Measurements from ENCODE around the gene TIGAR. TPM values are rescaled to one million over a fixed set of nuclear protein-coding genes. Genes with fewer than 3 reads are reported as not detected.

Gene TIGAR
- total and polyA plus RNA-seq, 2 donors (not counting 1 experiment from before 2014, with no cell fraction given) = 2.3 to 6.6 TPM

- H4K20me1 ChIP-seq (ENCODE audit: control insufficient read depth, insufficient read depth, low read length, poor library complexity, severe bottlenecking) = peaks cover 34% of the 10 kb centered on the region
- no peaks in the 10 kb centered on the region for H3K27me3 ChIP-seq (replicated peaks in 1 of 4; ENCODE audit: control extremely low read depth in 1 of 4, control insufficient read depth in 3 of 4, insufficient read depth in 4 of 4, low read length in 3 of 4)
- ChIA-PET POLR2A (interaction anchor here (0.5 to 1.2 kb wide), 3 partner anchors 159 to 391 kb away, joined by 3 to 11 read pairs (median 3); no protein-coding TSS in a partner anchor), CTCF (interaction anchor here (0.6 to 12.6 kb wide), 78 partner anchors 8 to 977 kb away, joined by 3 to 396 read pairs (median 5); partner anchors contain the start of genes CRACR2A, PARP11 and TIGAR)
- no peak overlapping the region for H3K9ac ChIP-seq (ENCODE audit: low read length)
- intact Hi-C loops (cut with micrococcal nuclease) = loop anchor here (1.0 to 10.0 kb wide), 4 partner anchors 169 to 972 kb away; no protein-coding TSS in a partner anchor
- Mint-ChIP-seq H3K27me3 (no peaks in the 10 kb centered on the region), H3K27ac (peak overlapping the region; percentile 2), H3K9me3 (ENCODE audit: insufficient read depth) (no peaks in the 10 kb centered on the region), H3K4me1 (peaks cover 32% of the 10 kb centered on the region), H3K4me3 (peak overlapping the region; percentile 99)
- 9% methylated on average over 7 of the region's 10 CpGs for WGBS (ENCODE audit: insufficient coverage)
- peak; percentile 40 for ATAC-seq (ENCODE audit: low read depth)
- TF ChIP-seq CTCF (IDR thresholded peaks at IDR 0.05) = peak; percentile 85
- TF ChIP-seq EZH2 (IDR thresholded peaks at IDR 0.05; ENCODE audit: borderline replicate concordance, insufficient read depth, low read depth, low read length, poor library complexity, severe bottlenecking) = no peak
- H3K4me2 ChIP-seq (replicated peaks; ENCODE audit: low read depth, low read length, poor library complexity, severe bottlenecking) = peak overlapping the region; percentile 79
- H3K27ac ChIP-seq (ENCODE audit: low read length in 2 of 2) = no peak overlapping the region
- H3K36me3 ChIP-seq (replicated peaks in 1 of 2; ENCODE audit: control extremely low read depth in 1 of 2, control insufficient read depth in 1 of 2, extremely low read depth in 1 of 2, insufficient read depth in 2 of 2, low read length in 1 of 2) = peaks cover 3 to 45% of the 10 kb centered on the region in 2 experiments
- no peak overlapping the region for H3K4me3 ChIP-seq (ENCODE audit: control extremely low read depth in 1 of 5, extremely low read depth in 1 of 5, insufficient read depth in 1 of 5, low read depth in 2 of 5, low read length in 4 of 5)
- H3K79me2 ChIP-seq (ENCODE audit: control insufficient read depth, insufficient read depth, low read length) = peaks cover 65% of the 10 kb centered on the region
- H3K9me3 ChIP-seq (ENCODE audit: control extremely low read depth in 1 of 3, control insufficient read depth in 2 of 3, insufficient read depth in 1 of 3, low read length in 2 of 3) = no peaks in the 10 kb centered on the region
- H2AFZ ChIP-seq (ENCODE audit: insufficient read depth, low read depth, low read length, poor library complexity, severe bottlenecking) = no peak overlapping the region
- peak; percentile 91 for DNase-seq
- H3K4me1 ChIP-seq (ENCODE audit: control insufficient read depth in 2 of 2, insufficient read depth in 2 of 2, low read length in 2 of 2) = peaks cover 18 to 37% of the 10 kb centered on the region in 2 donors
These were observed 44.3 kb upstream of the TIGAR start for GRCh38 chr12:4276524-4277204.

- Histone ChIP-seq H3K9me3 (ENCODE audit: control extremely low read depth in 1 of 3, control insufficient read depth in 2 of 3, insufficient read depth in 1 of 3, low read length in 2 of 3) (no peaks in the 10 kb centered on the region), H3K27ac (ENCODE audit: low read length in 2 of 2) (no peak overlapping the region), H3K4me1 (ENCODE audit: control insufficient read depth in 2 of 2, insufficient read depth in 2 of 2, low read length in 2 of 2) (peaks cover 16 to 36% of the 10 kb centered on the region in 2 donors), H3K4me3 (ENCODE audit: control extremely low read depth in 1 of 5, extremely low read depth in 1 of 5, insufficient read depth in 1 of 5, low read depth in 2 of 5, low read length in 4 of 5) (no peak overlapping the region), H4K20me1 (ENCODE audit: control insufficient read depth, insufficient read depth, low read length, poor library complexity, severe bottlenecking) (peaks cover 34% of the 10 kb centered on the region), H3K4me2 (replicated peaks; ENCODE audit: low read depth, low read length, poor library complexity, severe bottlenecking) (no peak overlapping the region), H3K36me3 (replicated peaks in 1 of 2; ENCODE audit: control extremely low read depth in 1 of 2, control insufficient read depth in 1 of 2, extremely low read depth in 1 of 2, insufficient read depth in 2 of 2, low read length in 1 of 2) (peaks cover 3 to 49% of the 10 kb centered on the region in 2 experiments), H3K9ac (ENCODE audit: low read length) (no peak overlapping the region), H3K79me2 (ENCODE audit: control insufficient read depth, insufficient read depth, low read length) (peaks cover 69% of the 10 kb centered on the region), H2AFZ (ENCODE audit: insufficient read depth, low read depth, low read length, poor library complexity, severe bottlenecking) (no peak overlapping the region), H3K27me3 (replicated peaks in 1 of 4; ENCODE audit: control extremely low read depth in 1 of 4, control insufficient read depth in 3 of 4, insufficient read depth in 4 of 4, low read length in 3 of 4) (no peaks in the 10 kb centered on the region)
- CTCF ChIA-PET = interaction anchor here (0.7 to 12.6 kb wide), 71 partner anchors 9 to 977 kb away, joined by 3 to 396 read pairs (median 5); partner anchors contain the start of genes CRACR2A, PARP11 and TIGAR
- intact Hi-C loops (cut with micrococcal nuclease) = loop anchor here (1.0 to 10.0 kb wide), 4 partner anchors 170 to 972 kb away; no protein-coding TSS in a partner anchor
- H3K4me3 Mint-ChIP-seq = peak overlapping the region; percentile 2
- no peaks in the 10 kb centered on the region for H3K9me3 Mint-ChIP-seq (ENCODE audit: insufficient read depth)
- POLR2A ChIA-PET = interaction anchor here (0.5 to 1.2 kb wide), 3 partner anchors 160 to 391 kb away, joined by 3 to 11 read pairs (median 3); no protein-coding TSS in a partner anchor
- H3K4me1 Mint-ChIP-seq = peaks cover 32% of the 10 kb centered on the region
- ATAC-seq (ENCODE audit: low read depth) (no peak), DNase-seq (no peak)
- TF ChIP-seq CTCF (IDR thresholded peaks at IDR 0.05) = peak; percentile 36
- no peak for TF ChIP-seq EZH2 (IDR thresholded peaks at IDR 0.05; ENCODE audit: borderline replicate concordance, insufficient read depth, low read depth, low read length, poor library complexity, severe bottlenecking)
- H3K27ac Mint-ChIP-seq = peak overlapping the region; percentile 2
- H3K27me3 Mint-ChIP-seq = no peaks in the 10 kb centered on the region
- WGBS (ENCODE audit: insufficient coverage) = 8% methylated on average over 4 of the region's 6 CpGs
These were observed 43.8 kb upstream of the TIGAR start for GRCh38 chr12:4277205-4277543.
